Stimulated activated CD8-positive, alpha-beta memory T cell treated with anti-CD3 and anti-CD28 coated beads, Interleukin-7, amount 100 ng/mL, for 4 hours (primary cell): Measurements from ENCODE around the gene OR2AT4.
"Not testable (repeated sequence)": the region's sequence is repeated elsewhere in the genome, so short reads cannot be mapped to it uniquely, and the experiment has no call there.

Source experiments
- DNase-seq, 2 donors: peaks; one replicate each; pipeline ENCODE4 v3.0.0-alpha.2; 2020; ENCODE audit warnings: low read depth in 2 of 2

Gene OR2AT4

DNA sequence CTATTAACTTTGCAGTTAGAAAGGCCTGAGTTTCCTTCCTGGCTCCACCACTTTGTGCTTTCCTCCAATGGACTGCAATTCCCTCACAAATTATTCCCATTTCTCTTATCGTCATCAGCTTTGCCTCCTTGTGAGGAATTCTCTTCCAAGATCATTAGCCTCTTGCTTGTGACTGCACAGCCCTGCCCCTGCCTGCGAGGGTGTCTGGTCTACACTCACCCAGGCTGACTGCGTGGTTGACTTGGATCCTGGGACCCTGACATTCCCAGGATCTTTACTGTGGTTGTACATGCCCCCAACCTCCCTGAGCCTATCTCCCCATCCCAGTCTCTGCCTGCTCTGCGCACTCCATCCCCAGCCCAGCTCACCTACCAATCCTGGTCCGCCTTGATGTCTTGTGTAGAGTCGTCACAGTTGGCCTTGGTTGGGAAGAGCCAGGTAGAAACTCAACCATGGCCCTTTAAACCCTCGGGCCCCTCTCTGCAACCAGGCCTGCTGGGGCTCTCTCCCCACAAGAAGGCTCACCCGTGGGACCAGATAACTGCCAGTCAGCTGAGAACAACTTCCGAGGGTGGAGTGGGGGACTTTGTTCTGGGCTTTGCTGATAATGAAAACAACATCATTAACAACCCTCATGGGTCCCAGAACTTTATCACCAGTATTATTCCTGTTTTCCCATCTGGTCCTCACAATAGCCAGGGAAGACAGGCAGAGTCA lies at the start of gene OR2AT4:
TSS of gene OR2AT4 (minus strand) at position 421 of the 717 bp plus-strand sequence.
- DNase-seq: no peak

DNA sequence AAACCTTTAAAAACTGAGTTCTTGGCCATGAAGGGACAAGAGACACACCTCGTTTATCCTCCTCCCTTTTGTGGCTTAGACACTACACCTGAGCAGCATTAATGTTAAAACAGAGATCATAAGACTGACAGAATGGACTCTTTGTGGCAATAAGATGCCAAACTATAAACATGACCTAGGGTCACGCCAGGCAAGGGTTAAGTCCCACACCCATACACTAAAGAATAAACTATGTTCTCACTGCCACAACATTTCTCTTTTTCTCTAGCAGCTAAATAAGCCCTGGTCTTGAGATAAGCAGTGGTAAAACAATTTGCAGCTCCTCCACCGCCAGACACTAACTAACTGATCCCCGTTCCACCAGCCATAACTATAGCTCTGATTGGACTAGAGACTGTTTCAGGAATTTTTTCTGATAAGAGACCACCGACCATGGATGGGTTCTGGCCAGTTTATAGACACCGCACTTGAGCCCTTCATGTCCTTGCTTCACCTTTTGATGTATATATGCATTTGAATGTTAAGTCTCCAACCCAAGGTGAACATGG lies 49.4 kb upstream of the OR2AT4 start:
- DNase-seq: no peak

DNA sequence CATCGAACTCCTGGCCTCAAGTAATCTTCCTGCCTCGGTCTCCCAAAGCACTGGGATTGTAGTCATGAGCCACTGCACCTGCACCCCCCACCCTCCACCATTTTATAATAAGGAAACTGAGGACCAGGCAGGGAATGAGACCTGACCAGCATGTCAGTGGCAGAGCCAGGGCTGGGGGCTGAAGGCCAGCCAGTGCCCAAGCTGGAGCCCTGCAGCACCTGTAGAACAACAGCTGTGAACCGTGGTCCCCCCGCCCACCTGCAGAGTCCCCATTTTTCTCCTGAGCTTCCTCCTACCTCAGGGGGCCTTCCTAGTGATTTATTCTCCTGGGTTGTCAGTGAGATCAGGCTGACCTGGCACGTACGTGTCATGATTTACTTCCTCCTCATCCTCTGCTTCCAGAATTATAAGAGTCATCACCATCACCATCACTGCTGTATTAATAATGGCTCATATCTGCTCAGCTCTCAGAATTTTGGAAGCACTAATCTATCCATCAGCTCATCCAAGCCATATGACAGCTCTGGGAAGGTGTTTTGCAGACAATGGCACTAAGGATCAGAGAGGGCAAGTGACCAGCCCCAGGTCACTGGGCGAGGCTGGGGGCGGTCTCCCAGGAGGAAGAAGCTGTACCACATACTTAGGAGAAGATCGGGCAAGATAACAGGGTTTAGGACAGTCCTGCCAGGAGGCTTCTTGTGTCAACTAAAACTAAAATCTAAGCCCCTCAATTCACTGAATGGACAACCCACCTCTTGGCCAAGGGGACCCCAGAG lies 48.7 kb upstream of the OR2AT4 start:
- DNase-seq: no peak

DNA sequence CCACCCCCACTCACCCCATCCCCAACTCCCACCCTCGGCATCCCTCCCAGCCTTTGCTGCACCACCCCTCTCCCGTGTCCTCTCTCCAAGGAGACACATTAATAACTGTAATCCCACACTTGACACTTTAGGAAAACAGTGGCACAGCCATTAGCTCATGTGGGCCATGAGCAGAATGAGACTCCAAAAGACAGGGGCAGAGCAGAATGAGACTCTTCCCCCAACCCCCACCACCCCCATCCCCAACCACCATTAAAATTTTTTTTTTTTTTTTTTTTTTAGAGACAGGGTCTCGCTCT lies 48.0 kb upstream of the OR2AT4 start:
- DNase-seq: no peak

DNA sequence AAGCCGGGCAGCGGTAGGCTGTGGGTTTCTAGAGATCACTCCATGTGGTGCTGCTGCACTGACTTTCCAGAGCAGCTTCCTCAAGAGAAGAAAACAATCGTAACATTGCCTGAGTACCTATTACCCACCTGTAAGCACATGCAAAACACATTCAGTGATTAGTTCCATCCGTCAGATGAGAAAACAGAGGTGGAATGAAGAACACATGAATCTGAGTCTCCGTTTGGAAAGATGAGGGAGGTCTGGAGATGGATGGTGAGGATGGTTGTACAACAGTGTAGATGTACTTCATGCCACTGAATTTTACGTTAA lies 46.7 kb upstream of the OR2AT4 start:
- DNase-seq: no peak

DNA sequence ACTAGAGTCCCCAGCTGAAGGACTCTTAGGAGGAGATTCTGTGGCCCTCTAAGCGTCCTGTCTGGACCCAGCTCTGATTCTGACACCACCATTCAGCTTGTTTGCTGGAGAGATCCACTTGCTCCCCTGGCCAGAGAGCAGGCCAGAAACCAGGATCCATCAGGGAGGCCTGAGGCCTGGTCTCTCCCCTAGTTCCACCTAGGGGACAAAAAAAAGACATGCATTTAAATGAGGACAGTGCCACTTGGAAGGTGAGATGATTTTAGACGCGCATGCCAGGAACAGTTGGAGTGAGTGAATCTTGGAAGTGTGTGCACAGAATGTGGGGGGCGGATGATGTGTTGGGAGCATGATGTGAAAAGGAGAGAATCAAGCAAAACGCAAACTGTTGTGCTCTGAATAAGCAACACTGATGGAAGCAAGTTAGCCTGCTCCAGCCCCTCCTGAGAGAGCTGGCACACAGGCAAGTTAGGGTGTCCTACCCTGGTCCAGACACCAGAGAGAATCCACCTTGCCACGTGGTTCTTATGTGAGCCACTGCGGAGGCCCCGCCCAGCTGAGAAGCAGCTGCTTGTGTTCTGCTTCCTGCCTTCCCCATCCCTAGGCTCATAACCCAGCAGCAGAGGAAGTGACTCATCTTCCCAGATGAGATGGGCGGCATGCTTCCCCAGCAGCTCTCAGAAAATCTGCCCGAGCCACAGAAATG lies 46.2 kb upstream of the OR2AT4 start:
- DNase-seq: peak; percentile 75

DNA sequence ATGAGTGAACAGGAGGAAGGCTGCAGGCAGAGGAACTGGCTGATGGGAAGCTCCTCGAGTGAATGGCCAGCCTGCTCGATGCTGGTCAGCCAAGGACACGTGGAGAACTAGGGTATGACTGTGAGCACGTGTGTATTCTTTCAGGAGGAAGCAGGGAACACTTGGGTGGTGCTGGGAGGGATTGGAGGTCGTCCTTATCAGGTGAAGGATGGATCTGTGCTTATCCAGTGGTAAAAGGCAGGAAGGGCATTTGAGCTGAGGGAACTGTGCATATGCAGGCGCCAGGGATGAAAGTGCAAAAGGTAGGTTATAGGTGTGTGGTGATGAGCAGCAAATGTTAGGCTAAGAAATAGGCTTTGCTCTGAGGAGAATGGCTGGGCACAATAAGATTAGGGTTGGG lies 44.5 kb upstream of the OR2AT4 start:
- no peak for DNase-seq

DNA sequence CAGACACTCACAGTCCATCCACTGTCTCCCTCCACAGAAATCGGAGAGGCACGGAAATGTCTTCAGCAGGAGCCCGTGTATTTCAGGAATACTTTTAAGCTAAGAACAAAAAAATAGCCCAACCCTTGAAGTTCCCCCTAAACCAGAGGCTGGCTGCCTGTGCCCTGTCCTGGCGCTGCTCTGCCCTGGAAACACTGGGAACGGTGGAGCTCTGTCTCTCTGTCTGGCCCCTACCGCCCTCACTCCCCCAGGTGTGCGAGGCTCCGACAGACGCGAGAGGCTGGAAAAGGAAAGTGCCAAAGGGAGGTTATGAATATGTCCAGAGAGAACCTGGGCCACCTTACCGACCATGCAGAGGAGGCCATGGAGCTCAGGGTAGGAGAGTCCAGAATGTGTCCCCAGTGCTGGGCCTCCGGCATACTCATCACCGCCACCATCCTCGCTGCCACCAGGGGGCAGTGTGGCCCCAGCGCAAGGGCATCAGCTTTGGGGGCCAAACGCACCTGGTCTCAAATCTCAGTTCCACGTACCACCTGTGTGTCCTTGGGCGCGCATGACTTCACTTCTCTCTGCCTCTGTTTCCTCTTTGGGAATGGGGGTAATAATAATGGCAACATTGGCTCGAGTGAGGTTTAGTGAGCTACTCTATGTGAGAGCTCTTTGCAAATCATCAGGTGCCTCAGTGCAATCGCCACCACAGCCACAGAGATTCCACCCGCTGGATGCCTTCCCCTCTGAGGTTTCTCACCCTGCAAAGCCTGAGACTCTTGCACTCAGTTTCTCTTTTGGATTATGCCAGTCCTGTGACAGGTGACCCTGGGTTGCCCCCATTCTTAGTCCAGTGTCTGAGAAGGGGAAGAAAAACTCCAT lies 43.8 kb upstream of the OR2AT4 start:
- peak; percentile 58 to 66 for DNase-seq

DNA sequence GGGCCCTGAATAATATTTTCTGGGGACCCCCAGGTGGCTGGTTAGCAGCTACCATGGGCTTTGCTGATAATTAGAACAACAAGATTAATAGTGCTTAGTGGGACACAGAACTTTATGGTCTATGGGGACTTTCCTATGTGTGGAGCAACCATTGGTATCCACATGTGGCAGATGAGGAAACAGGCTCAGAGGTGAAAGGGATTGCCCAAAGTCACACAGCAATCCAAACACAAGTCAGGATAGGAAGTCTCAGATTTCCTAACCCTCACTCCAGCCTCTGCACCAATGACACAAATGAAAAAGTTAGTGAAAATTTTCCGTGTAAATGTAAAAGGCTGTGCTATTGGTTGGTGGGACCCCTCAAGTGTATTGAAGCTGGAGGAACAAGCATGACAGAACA lies 39.0 kb upstream of the OR2AT4 start:
- no peak for DNase-seq

DNA sequence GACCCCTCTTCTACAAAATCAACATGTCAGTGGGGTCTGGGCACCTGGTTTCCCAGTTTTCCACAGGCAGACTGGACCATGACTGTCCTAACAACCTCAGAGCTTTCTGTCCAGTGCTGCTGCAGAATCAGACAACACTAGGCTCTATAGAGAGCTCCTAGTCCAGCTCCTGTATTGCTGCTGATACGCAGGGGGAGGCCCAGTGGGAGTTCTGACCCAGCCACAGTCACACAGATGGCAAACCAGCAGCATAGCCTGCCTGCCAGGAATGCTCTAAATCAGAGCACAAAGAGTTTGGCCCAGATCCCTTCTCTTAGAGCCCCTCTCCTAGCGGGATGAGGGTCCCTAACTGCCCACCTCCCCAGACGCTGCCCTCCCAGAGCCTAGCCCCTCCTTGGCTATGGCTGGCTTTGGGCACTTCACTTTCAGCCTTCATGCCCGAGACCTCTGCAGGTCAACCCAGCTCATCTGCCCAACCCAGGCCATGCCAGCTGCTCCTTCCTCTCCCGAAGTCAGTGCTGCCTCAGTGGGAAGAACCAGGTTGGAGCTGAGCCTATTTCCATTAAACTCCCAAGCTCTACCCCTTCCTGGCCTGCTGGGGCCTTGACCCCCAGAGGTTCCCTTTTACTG lies 38.5 kb upstream of the OR2AT4 start:
- DNase-seq: no peak

DNA sequence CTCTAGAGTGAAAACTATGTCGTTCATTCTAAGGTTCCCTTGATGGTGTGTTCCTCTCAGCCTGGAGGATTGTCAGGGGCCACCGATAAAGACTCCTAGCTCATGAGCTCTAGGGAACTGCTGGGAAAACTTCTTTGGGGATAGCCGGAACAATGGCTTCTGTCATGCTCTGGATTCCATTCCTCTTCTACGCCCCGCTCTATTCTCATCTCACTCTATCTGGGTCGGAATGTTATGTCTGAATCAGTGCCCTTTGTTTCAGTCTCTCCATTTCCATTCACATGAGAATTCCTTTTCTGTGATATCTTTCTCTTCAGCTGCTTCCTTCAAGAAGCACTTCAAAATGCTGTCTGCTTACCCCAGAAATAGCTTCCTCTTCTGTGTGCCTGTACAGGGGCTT lies 37.3 kb upstream of the OR2AT4 start:
- no peak for DNase-seq

DNA sequence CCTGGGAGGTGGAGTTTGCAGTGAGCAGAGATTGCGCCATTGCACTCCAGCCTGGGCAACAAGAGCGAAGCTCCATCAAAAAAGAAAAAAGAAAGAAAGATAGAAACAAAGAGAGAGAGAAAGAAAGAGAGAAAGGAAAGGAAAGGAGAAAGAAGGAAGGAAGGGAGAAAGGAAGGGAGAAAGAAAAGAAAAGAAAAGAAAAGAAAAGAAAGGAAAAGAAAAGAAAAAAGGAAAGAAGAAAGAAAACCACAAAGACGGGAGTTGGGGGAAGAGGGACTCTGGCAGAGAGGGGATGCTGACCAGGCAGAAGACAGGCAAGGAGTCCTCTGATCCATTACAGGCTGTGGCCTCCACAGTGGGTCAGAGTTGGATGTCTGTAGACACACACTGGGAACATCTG lies 35.4 kb upstream of the OR2AT4 start:
- DNase-seq: no peak

DNA sequence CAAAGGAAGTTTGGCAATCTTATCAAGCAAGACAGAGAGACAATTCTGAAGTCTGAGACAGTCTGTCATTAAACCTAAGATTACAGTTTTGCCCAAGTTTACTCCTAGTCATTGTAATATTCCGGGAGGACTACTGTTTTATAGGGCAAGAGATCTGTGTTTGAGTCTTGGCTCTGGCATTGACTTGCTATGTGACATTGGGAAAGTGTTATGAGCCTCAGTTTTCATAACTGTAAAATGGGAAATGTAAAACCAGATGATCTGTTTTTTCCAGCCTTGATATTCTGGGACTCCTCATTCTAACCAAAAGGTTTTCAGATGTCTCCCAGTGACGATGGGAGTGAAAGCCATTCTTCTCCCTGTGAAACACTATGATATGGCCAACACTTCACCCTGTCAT lies 29.9 kb upstream of the OR2AT4 start:
- DNase-seq: no peak

DNA sequence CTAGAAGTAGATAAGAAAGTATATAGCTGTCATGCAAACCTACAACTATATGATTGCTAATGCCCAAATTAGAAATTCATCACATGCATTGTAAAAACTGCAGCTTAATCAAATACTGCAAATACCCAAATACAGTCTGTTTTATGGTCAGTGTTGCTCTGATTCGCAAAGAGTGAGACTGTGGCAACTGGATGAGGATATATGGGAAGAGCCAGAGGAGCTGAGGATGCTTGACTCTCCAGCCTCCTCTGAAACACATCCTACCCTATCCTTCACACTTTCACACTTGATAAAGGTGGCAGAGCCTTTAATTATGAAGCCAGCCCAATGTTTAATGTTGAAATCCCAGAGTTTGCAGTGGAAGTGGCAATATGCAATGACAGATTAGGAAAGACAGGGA lies 21.9 kb upstream of the OR2AT4 start:
- no peak for DNase-seq

DNA sequence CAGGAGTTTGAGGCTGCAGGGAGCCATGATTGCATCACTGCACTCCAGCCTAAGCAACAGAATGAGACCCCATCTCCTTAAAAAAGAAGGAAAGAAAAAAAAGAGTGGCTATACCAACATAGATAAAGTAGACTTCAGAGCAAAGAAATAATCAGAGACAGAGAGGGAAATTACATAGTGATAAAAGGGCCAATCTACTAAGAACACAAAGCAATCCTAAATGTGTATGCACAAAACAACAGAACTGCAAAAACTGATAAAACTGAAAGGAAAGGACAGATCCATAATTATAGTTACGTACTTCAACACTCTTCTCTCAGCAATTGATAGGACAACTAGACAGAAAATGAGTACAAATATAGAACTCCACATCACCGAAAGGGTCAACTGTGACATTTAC lies 17.8 kb upstream of the OR2AT4 start:
- DNase-seq: no peak

DNA sequence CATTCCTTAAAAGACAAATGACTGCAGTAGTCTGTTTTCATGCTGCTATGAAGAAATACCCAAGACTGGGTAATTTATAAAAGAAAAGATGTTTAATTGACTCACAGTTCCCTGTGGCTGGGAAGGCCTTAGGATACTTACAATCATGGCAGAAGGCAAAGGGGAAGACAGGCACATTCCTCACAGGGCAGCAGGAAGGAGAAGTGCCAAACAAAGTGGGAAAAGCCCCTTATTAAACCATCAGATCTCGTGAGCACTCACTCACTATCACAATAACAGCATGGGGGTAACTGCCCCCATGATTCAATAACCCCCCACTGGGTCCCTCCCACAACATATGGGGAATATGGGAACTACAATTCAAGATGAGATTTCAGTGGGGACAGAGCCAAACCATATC lies 16.4 kb upstream of the OR2AT4 start:
- DNase-seq: no peak

DNA sequence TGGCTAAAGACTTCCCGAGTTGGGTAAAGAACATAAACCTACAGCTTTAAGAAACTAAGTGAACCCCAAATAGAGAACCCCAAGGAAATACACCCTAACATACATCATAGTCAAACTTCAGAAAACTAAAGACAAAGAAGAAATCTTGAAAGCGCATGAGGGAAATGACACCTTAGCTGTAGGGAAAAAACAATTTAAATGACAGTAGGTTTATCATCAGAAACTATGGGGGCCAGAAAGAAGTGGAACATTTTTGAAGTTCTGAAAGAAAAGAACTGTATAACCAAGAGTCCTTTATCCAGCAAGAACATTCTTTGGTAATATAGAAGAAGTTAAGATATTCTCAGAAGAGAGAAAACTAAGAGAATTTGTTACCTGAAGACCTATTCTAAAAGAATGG lies 15.5 kb upstream of the OR2AT4 start:
- DNase-seq: no peak

DNA sequence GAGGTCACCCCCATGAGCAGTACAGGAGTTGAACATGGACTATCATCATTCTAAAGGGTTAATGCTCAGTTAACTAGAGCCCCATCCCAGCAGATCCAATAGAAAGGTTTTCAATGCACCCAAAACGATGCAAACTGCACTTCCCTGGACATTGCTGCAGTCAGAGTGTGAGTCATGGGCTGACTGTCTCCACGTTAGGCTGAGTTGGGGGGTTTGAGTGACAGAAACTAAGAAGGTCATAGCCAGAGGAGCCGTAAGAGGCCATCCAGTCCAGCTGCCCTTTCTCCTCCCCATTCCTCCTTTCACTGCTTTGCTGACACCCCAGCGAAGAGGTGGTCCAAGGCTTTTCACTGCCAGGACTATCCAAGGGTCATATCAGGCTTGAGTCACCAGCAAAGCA lies 10.5 kb upstream of the OR2AT4 start:
- no peak for DNase-seq

DNA sequence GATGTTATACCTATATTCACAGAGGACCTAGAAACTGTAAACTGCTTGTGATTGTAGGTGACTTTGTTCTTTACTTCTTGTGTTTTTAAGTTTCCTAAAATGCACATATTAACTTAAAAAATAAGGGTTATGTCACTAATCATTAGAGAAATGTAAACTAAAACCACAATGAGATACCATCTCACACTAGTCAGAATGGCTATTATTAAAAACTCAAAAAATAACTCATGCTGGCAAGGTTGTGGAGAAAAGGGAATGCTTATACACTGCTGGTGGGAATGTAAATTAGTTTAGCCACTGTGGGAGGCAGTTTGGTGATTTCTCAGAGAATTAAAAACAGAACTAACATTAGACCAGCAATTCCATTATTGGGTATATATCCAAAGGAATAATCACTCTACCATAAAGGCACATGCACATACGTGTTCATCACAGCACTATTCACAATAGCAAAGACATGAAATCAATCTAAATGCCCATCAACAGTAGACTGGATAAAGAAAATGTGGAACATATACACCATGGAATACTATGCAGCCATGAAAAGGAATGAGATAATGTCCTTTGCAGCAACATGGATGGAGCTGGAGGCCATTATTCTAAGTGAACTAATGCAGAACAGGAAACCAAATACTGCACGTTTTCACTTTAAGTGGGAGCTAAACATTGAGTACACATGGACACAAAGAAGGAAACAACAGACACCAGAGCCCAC lies 9.4 kb upstream of the OR2AT4 start:
- DNase-seq: not testable (repeated sequence)

DNA sequence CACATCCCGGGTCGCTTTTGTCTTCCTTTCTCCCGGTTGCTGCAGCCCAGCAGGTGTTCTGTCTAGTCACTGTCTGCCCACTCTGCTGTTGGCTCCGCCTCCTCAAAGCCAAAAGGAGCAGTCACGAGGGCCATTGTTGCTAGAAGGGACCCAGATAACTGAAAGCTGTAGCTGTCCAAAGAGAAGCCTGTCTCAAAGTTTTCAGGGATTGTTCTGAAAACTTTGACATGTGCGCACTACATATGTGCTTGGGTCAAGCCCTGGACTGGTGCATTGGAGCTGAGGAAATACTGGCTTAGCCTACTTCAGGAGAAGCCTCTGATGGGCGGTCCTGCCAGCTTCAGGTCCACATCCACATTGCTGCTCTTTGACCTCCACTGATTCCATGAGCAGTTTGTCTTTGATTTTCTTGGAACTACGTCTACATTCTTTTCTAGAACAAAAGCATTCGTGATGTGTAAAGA lies 8.8 kb upstream of the OR2AT4 start:
- DNase-seq: no peak
